Smooth muscle cell (in vitro differentiated cells): ENCODE data around the gene WDR82. TPM values are rescaled to one million over a fixed set of nuclear protein-coding genes. Genes with fewer than 3 reads are reported as not detected.

Experiments used
- DNase-seq: peaks from one replicate; lab custom pipeline; 2025; ENCODE audit not compliant: unreplicated experiment; lab: John Stamatoyannopoulos, UW
- H2AFZ ChIP-seq: fragments of 200-600 bp; sonication (generic); 2 replicates; pipeline ENCODE4 v1.6.0; 2016; ENCODE audit warnings: antibody characterized with exemption, low read depth, mild to moderate bottlenecking
- H3F3A ChIP-seq: fragments of 200-600 bp; sonication (generic); 2 replicates; pipeline ENCODE4 v1.6.0; 2017; ENCODE audit warnings: antibody characterized with exemption, low read depth
- H3K27ac ChIP-seq: fragments of 200-600 bp; sonication (generic); 2 replicates; pipeline ENCODE4 v1.5.1; 2016; ENCODE audit warnings: low read depth, mild to moderate bottlenecking
- H3K27me3 ChIP-seq: fragments of 200-600 bp; sonication (generic); 2 replicates; pipeline ENCODE4 v1.6.1; 2016; ENCODE audit warnings: low read depth, mild to moderate bottlenecking
- H3K36me3 ChIP-seq: fragments of 200-600 bp; sonication (generic); 2 replicates; pipeline ENCODE4 v1.5.1; 2016; ENCODE audit warnings: low read depth
- H3K4me1 ChIP-seq: fragments of 200-600 bp; sonication (generic); 2 replicates; pipeline ENCODE4 v1.5.1; 2016; ENCODE audit warnings: low read depth
- H3K4me2 ChIP-seq: fragments of 200-600 bp; sonication (generic); 2 replicates; pipeline ENCODE4 v1.6.0; 2016; ENCODE audit warnings: mild to moderate bottlenecking
- H3K4me3 ChIP-seq: fragments of 200-600 bp; sonication (generic); 2 replicates; pipeline ENCODE4 v1.5.1; 2016; ENCODE audit warnings: mild to moderate bottlenecking
- H3K79me2 ChIP-seq: fragments of 200-600 bp; sonication (generic); 2 replicates; pipeline ENCODE4 v1.6.0; 2016; ENCODE audit warnings: low read depth, mild to moderate bottlenecking
- H3K9ac ChIP-seq: fragments of 200-600 bp; sonication (generic); 2 replicates; pipeline ENCODE4 v1.6.0; 2016; ENCODE audit warnings: low read depth
- H3K9me3 ChIP-seq: fragments of 200-600 bp; sonication (generic); replicated peaks from 2 replicates; pipeline ENCODE4 v1.5.1; 2016; ENCODE audit warnings: low read depth
- H4K20me1 ChIP-seq: fragments of 200-600 bp; sonication (generic); 2 replicates; pipeline ENCODE4 v1.6.0; 2016; ENCODE audit warnings: low read depth
- CTCF ChIP-seq: fragments of 200-600 bp; sonication (generic); IDR thresholded peaks from 2 replicates; pipeline ENCODE4 v1.5.1; 2017; ENCODE audit warnings: borderline replicate concordance, mild to moderate bottlenecking, antibody characterized with exemption; ENCODE audit not compliant: insufficient read depth, poor library complexity, severe bottlenecking
- WGBS: methylation state at CpG from one replicate; pipeline ENCODE4 v1.1.7; 2016; ENCODE audit warnings: low lambda C conversion rate; 5-methylcytosine and 5-hydroxymethylcytosine counted together
- polyA plus RNA-seq: library from polyadenylated mRNA; unstranded; fragments of >200 nt; fragmentation: Nextera tagmentation; extraction: Ambion mirVana; gene quantifications from 2 replicates; pipeline ENCODE4 v1.2.1, GENCODE V29; 2016
- total RNA-seq: library from RNA; depleted of rRNA; stranded (reverse); fragments of >200 nt; gene quantifications from 2 replicates; pipeline ENCODE4 v1.2.3, GENCODE V29; 2014

WDR82 gene
- total and polyA plus RNA-seq, 2 experiments from 2014 or later: 26.1 to 48.3 TPM

- Histone ChIP-seq H2AFZ (no peak overlapping the region), H3K9me3 (no peaks in the 10 kb centered on the region), H3K27ac (no peak overlapping the region), H3K79me2 (no peaks in the 10 kb centered on the region), H3F3A (peaks cover 4% of the 10 kb centered on the region), H3K27me3 (no peaks in the 10 kb centered on the region), H3K36me3 (no peaks in the 10 kb centered on the region), H3K4me1 (peaks cover 4% of the 10 kb centered on the region), H3K4me2 (no peak overlapping the region), H3K4me3 (no peak overlapping the region), H3K9ac (no peak overlapping the region), H4K20me1 (no peaks in the 10 kb centered on the region)
- WGBS: 91% methylated on average over 14 of the region's 14 CpGs
- no peak for TF ChIP-seq CTCF
- no peak for DNase-seq
These were observed 31.6 kb downstream of the WDR82 start for GRCh38 chr3:52246728-52247408.

GRCh38 chr3:52246264-52246620 lies 32.2 kb downstream of the WDR82 start:
- no peak for TF ChIP-seq CTCF

GRCh38 chr3:52245322-52246263 lies 32.9 kb downstream of the WDR82 start, which contains the start of gene PPM1M:
Gene PPM1M, plus strand, starts transcription at chr3:52245759. Its CDS starts 66 bp downstream, at chr3:52245825.
- no peak within 1 kb of the TSS for H2AFZ ChIP-seq
- WGBS: 6% methylated on average over 64 of the region's 98 CpGs
- H3K9ac ChIP-seq: peak within 1 kb of the TSS; percentile 50
- H3K27ac ChIP-seq: no peak within 1 kb of the TSS
- H3K36me3 ChIP-seq: no peaks in the 10 kb centered on the region
- no peaks in the 10 kb centered on the region for H3K79me2 ChIP-seq
- no peaks in the 10 kb centered on the region for H3K27me3 ChIP-seq
- peak within 1 kb of the TSS; percentile 54 for H3K4me3 ChIP-seq
- no peak for DNase-seq
- H3K9me3 ChIP-seq: no peaks in the 10 kb centered on the region
- TF ChIP-seq CTCF: no peak
- H3F3A ChIP-seq: peaks cover 13% of the 10 kb centered on the region
- peaks cover 4% of the 10 kb centered on the region for H3K4me1 ChIP-seq
- no peaks in the 10 kb centered on the region for H4K20me1 ChIP-seq
- H3K4me2 ChIP-seq: peak within 1 kb of the TSS; percentile 86

More at GRCh38 chr3:52246264-52246620, 32.2 kb downstream of the WDR82 start:
- Histone ChIP-seq H4K20me1 (no peaks in the 10 kb centered on the region), H3F3A (peaks cover 10% of the 10 kb centered on the region), H3K79me2 (no peaks in the 10 kb centered on the region), H3K4me3 (peak overlapping the region; percentile 54), H3K27me3 (no peaks in the 10 kb centered on the region), H3K9me3 (no peaks in the 10 kb centered on the region), H3K36me3 (no peaks in the 10 kb centered on the region), H3K4me2 (peak overlapping the region; percentile 86), H3K27ac (no peak overlapping the region), H3K4me1 (peaks cover 4% of the 10 kb centered on the region), H3K9ac (peak overlapping the region; percentile 50), H2AFZ (no peak overlapping the region)
- 34% methylated on average over 8 of the region's 8 CpGs for WGBS
- no peak for DNase-seq
